Astrocyte of the cerebellum (primary cell): Measurements from ENCODE around the gene CELF4.

Experiments
- DNase-seq: peaks from one replicate; pipeline ENCODE4 v3.0.0-alpha.2; 2011; ENCODE audit warnings: low read depth
- H3K4me3 ChIP-seq: 2 replicates; pipeline ENCODE4 v1.5.1; 2011; ENCODE audit warnings: mild to moderate bottlenecking, low read depth, low read length, moderate library complexity
- CTCF ChIP-seq: IDR thresholded peaks from 2 replicates; pipeline ENCODE4 v1.5.1; 2012; ENCODE audit warnings: low read length, low read depth, moderate library complexity, mild to moderate bottlenecking; ENCODE audit errors: missing control alignments
- in situ Hi-C: cut with HindIII; loops from 2 replicates; pipeline ENCODE4 v1.10.0; 2017; ENCODE audit warnings: low sequenced_read_pairs

CELF4 gene

DNA sequence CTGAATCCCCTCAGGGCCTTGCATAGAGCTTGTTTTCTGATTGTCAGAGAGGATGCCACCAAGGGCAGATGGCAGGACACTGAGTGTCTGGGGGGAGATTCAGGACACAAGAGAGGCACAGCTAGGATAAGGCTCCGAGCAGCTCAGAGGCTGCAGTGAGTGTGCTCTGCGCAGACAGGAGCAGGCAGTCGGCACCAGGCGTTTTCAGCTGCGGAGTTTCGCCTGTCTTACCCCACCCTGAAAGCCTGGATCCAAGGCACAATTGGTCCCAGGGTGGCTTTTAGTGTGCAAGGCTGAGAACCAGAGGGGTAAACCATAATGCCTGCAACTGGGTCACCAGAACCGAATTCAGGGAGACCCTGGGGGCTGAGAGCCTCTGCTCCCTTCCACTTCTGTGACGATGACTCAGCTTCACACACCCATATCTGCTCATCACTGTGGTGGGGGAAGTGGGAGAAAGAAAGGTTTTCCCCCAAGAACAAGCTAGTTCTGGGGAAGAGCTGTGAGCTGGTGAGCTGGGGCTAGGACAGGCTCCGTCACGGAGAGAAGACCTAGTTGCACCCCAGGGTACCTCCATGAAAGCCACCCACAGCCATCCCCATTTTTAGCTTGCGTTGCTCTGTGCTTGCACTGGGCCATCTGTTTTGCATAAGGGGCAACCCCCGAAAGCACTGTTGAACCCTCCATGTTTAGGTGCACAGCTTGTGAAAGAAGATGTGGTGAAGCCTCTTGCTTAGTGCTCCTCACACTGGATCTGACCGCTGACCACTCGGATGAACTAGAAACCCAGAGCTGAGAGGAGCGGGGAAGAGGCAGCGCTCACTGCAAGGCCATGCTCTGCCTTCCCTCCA is 173.7 kb downstream of the CELF4 start:
- no peak for TF ChIP-seq CTCF
- no peak overlapping the region for H3K4me3 ChIP-seq
- in situ Hi-C loops = no loop called here
- no peak for DNase-seq

DNA sequence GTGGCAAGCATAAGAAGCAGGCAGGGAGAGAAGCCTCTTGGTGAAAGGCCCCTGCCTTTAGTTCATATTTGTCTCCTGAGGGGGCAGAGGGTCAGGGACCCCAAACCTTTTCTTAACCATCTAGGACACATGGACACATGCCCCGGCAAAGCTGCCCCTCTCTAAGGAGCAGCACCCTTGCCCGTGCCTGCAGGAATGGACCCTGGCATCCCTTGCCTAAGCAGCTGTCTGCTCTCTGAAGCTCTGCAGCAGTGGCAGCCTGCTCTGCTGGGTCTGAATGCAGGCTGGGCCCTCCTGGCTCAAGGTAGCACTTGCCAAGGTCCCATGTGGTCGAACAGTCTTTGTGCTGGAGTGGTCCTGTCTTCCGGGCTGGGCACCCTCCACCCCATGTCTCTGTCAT is 174.4 kb downstream of the CELF4 start:
- no peak for TF ChIP-seq CTCF
- in situ Hi-C loops = no loop called here
- no peak overlapping the region for H3K4me3 ChIP-seq
- DNase-seq = no peak

DNA sequence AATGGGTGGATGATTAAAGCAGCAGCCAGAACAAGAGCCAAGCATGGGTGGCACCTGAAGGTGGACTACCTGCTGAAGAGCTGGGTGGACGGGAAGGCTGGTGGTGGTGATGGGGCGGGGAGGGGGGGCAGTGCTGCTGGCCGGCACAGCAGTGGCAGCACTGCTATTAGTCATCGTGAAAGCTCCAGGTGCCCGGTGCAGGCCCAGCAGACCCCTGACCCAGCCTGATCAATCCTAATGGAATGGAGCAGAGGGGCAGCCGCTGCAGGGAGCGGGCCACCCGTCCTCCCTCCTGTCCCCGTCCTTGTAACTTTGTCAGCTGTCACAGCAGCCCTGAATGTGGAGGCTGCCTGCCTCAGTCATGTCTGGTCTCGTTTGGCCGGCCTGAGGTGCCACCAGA is 174.9 kb downstream of the CELF4 start:
- H3K4me3 ChIP-seq = no peak overlapping the region
- in situ Hi-C loops = no loop called here
- DNase-seq = no peak
- TF ChIP-seq CTCF = no peak

GRCh38 chr18:37389684-37390368 is 175.8 kb downstream of the CELF4 start:
- H3K4me3 ChIP-seq = no peak overlapping the region
- in situ Hi-C loops = no loop called here
- TF ChIP-seq CTCF = no peak
- DNase-seq = no peak

- in situ Hi-C loops = no loop called here
- TF ChIP-seq CTCF = no peak
- DNase-seq = no peak
- H3K4me3 ChIP-seq = no peak overlapping the region
Measured at GRCh38 chr18:37389041-37389440, 176.6 kb downstream of the CELF4 start.

GRCh38 chr18:37388413-37388812 is 177.2 kb downstream of the CELF4 start:
- H3K4me3 ChIP-seq = no peak overlapping the region
- TF ChIP-seq CTCF = no peak
- in situ Hi-C loops = no loop called here
- no peak for DNase-seq
